ENCODE measurements around the gene BAD. TPM values are rescaled to one million over a fixed set of nuclear protein-coding genes. Genes with fewer than 3 reads are reported as not detected.
A peak's percentile ranks its signal among the peaks of the same experiment; 100 is the strongest.

BAD gene
- total and polyA plus RNA-seq, 8 donors = 40.4 to 343 (median 105) TPM

DNA sequence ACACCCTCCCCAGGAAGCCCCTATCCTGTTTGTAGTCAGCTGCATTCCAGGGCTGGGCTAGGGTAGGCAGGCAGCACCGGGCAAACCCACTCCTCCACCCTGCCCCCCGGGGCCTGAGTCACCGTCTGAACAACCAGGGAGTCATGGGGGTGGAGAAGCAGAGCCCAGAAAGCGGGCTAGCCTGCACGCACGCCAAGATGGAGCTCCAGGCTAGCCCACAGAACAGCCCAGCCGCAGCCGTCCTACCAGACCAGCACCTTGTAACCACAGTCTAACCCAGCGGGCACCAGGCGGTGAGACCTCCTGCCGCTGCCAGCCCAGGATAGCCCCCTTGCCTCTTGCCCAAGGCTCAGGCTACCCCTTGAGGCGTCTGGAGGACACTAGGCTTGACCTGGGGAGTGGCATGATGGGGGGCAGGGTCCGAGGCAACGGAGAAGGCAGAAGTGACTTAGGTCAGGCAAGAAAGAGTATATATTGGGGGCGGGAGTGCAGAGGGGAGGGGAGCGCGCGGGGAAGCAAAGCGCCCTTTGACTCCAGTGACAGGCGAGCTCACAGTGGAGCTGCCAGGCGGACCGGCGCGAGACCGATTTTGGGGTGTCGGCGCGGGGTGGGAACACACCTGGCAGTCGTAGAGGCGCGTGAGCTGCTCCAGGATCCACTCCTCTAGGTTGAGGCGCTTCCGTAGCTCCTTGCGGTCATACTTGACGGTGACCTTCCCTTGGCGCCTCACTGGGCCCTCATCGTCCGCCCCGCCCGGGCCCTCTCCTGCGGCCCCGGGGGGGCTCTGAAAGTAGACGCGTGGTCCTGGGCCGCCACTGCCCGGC lies 38.5 kb downstream of the BAD start:
- intact Hi-C loops (cut with DNase I; ENCODE audit: low total_unique reads) = no loop called here
- Histone ChIP-seq H3K27ac (peak overlapping the region; percentile 76 to 93 (median 86)), H3K4me1 (peaks cover 32 to 67% (median 61%) of the 10 kb centered on the region in 4 donors), H3K4me3 (peak overlapping the region; percentile 69 to 85 (median 74)), H3K9me3 (no peaks in the 10 kb centered on the region), H3K27me3 (no peaks in the 10 kb centered on the region), H3K36me3 (peaks cover 14 to 18% (median 15%) of the 10 kb centered on the region in 4 donors)
- peak; percentile 70 to 92 for DNase-seq
- 0 to 4% (median 1%) methylated on average over 32 to 46 of the region's 46 CpGs for WGBS, 5 donors
- TF ChIP-seq POLR2AphosphoS5 (IDR thresholded peaks at IDR 0.05) = peak in 2 of 3 donors; percentile 53 to 62
- no peak for TF ChIP-seq EP300 (IDR thresholded peaks at IDR 0.05)

DNA sequence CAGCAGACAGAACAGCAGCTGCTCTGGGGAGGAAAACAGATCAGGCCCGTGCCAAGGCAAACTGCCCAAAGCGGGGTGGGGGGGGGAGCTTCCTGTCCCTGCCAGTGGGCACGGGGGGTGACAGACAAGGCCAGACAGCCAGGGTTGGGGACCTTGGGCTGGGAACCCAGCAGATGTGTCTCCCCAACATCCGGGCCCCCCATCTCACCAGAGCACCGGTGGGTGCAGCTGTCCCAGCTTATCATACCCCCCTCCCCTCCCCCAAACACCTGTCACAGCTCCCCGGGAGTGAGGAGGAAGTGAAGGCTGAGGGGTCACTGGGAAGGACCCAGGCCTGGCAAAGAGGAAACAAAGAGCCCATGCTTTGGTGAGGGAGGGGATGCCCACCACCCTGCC lies 39.1 kb downstream of the BAD start:
- WGBS, 5 donors = 0 to 4% (median 2%) methylated on average over 2 to 6 of the region's 6 CpGs
- intact Hi-C loops (cut with DNase I; ENCODE audit: low total_unique reads) = no loop called here
- H3K4me1 ChIP-seq = peaks cover 28 to 63% (median 57%) of the 10 kb centered on the region in 4 donors

DNA sequence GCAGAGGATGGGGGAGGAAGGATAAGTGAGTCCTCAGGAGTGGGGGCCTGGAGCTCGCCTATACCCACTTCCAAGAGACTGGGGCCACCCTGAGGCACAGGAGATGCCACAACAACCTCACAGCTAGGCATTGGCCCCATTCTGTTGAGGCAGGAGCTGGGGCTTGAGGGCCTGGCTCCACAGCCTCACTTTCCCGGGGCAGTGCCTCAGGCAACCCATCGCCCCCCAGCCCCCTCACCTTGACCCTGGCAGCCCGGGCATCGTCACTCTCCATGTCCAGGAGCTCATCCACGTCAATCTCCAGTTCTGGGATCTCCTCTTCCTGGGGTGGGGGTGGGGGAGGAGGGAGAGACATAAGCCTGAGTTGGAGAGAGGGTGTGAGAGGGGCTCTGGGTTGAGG lies 39.5 kb downstream of the BAD start:
- Histone ChIP-seq H3K9me3 (no peaks in the 10 kb centered on the region), H3K4me1 (peaks cover 33 to 66% (median 60%) of the 10 kb centered on the region in 4 donors), H3K4me3 (peak overlapping the region; percentile 69 to 85 (median 74)), H3K36me3 (peaks cover 14 to 18% (median 15%) of the 10 kb centered on the region in 4 donors), H3K27me3 (no peaks in the 10 kb centered on the region), H3K27ac (peak overlapping the region; percentile 76 to 93 (median 86))
- TF ChIP-seq EP300 (IDR thresholded peaks at IDR 0.05) (no peak), POLR2A (IDR thresholded peaks at IDR 0.05) (no peak), POLR2AphosphoS5 (IDR thresholded peaks at IDR 0.05) (no peak)
- TF ChIP-seq, protein P1, sequence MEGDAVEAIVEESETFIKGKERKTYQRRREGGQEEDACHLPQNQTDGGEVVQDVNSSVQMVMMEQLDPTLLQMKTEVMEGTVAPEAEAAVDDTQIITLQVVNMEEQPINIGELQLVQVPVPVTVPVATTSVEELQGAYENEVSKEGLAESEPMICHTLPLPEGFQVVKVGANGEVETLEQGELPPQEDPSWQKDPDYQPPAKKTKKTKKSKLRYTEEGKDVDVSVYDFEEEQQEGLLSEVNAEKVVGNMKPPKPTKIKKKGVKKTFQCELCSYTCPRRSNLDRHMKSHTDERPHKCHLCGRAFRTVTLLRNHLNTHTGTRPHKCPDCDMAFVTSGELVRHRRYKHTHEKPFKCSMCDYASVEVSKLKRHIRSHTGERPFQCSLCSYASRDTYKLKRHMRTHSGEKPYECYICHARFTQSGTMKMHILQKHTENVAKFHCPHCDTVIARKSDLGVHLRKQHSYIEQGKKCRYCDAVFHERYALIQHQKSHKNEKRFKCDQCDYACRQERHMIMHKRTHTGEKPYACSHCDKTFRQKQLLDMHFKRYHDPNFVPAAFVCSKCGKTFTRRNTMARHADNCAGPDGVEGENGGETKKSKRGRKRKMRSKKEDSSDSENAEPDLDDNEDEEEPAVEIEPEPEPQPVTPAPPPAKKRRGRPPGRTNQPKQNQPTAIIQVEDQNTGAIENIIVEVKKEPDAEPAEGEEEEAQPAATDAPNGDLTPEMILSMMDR (IDR thresholded peaks at IDR 0.05) = no peak
- DNase-seq = no peak
- WGBS, 5 donors = 15 to 30% (median 24%) methylated on average over 2 to 6 of the region's 6 CpGs
- intact Hi-C loops (cut with DNase I; ENCODE audit: low total_unique reads) = no loop called here

More for the DNA sequence above, 39.1 kb downstream of the BAD start:
- Histone ChIP-seq H3K9me3 (no peaks in the 10 kb centered on the region), H3K27ac (peak overlapping the region; percentile 76 to 93 (median 86)), H3K36me3 (peaks cover 14 to 18% (median 15%) of the 10 kb centered on the region in 4 donors), H3K27me3 (no peaks in the 10 kb centered on the region), H3K4me3 (peak overlapping the region; percentile 69 to 85 (median 74))
- peak in 1 of 2 donors; percentile 66 for DNase-seq
- TF ChIP-seq, protein P1 (IDR thresholded peaks at IDR 0.05) = no peak
- TF ChIP-seq POLR2A (IDR thresholded peaks at IDR 0.05) = no peak
- TF ChIP-seq EP300 (IDR thresholded peaks at IDR 0.05) = no peak
- TF ChIP-seq POLR2AphosphoS5 (IDR thresholded peaks at IDR 0.05) = no peak

DNA sequence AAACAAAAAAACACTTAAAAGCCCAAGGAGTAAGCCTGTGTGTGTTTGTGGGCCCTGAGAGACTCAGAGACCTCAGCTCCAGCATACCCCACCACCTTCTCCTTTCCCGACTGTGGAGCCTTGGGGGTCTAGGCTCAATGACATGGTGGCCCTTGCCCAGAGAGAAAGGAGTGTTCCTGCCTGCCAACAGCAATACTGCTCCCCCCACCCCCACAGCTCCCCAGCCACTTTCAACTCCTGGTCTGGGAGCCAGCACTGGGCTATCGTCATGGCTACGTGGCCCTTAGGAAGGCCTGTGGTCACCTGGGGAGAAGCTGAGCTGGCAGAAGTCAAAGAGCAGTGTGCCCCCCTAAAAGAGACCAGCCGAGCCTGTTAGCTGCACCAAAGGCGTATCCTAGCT lies 40.4 kb downstream of the BAD start:
- Histone ChIP-seq H3K4me1 (peaks cover 40 to 75% (median 69%) of the 10 kb centered on the region in 4 donors), H3K27me3 (no peaks in the 10 kb centered on the region), H3K27ac (peak overlapping the region in 1 of 5 donors; percentile 22), H3K36me3 (peaks cover 14 to 21% (median 16%) of the 10 kb centered on the region in 4 donors), H3K9me3 (no peaks in the 10 kb centered on the region), H3K4me3 (no peak overlapping the region)
- WGBS, 5 donors = 41 to 65% (median 48%) methylated on average over 5 of the region's 5 CpGs
- no peak for DNase-seq
- intact Hi-C loops (cut with DNase I; ENCODE audit: low total_unique reads) = no loop called here
- TF ChIP-seq, protein P1 (IDR thresholded peaks at IDR 0.05) = no peak
- TF ChIP-seq EP300 (IDR thresholded peaks at IDR 0.05) (no peak), POLR2A (IDR thresholded peaks at IDR 0.05) (no peak), POLR2AphosphoS5 (IDR thresholded peaks at IDR 0.05) (no peak)

Data from stomach (tissue), 9 donors.